ENCODE results near the gene GALNT9.
A peak's percentile ranks its signal among the peaks of the same experiment; 100 is the strongest.
"Not testable (repeated sequence)": the region's sequence is repeated elsewhere in the genome, so short reads cannot be mapped to it uniquely, and the experiment has no call there.

GALNT9 gene

DNA sequence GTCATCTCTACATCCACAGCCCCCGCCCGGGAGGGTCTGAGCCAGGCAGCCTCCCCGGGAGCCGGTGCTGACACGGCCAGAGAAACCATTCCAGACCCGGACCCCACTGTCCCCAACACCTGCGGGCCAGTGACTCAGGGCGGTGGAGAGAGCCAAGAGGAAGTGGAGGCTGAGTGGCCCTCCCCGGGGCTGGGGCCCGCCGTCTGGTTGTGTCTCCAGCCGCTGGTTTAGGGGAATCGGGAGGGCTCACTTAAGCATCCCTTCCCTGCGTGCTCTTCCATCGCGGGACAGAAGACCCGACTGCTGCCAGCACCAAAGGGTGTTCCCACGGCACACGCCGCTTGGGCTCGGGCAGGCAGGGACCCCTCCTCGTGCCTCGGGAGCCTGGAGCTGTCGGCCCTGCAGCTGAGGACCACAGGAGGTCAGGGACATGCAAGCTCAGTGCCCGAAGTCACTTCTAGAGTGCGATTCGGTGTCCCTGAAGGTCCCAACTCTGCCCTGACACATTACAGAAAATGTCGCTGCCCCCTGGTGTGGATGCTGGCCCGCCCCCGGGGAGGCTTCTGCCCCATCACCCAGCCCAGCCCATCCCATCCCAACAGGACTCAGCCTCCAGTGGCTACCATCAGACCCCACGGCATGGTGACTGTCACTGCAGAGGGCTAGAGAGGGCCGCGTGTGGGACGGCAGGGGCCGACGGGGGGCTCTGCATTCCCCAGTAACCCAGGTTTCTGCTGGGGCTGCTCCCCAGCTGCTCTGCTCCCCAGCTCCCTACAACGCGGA, 50.8 kb downstream of the GALNT9 start:
- no peak for DNase-seq

DNA sequence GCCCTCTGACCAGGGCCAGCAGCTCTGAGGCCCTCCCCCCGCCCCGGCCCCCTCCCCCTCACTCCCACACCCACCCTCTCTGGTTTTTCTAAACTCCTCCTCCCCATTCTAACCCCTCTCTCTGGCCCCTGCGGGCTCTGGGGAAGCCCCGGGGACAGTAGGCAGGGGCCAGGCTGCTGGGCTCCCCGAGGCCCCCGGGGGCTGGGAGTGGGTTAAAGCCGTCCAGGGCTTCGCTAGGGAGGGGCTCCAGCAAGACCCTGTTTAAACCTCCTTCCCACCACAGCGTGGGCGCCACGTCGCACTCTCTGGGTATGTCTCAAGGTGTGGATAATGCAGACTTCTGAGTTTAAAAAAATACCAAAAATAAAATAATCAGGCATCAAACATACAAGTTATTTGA, 51.4 kb downstream of the GALNT9 start:
- DNase-seq, result no peak

DNA sequence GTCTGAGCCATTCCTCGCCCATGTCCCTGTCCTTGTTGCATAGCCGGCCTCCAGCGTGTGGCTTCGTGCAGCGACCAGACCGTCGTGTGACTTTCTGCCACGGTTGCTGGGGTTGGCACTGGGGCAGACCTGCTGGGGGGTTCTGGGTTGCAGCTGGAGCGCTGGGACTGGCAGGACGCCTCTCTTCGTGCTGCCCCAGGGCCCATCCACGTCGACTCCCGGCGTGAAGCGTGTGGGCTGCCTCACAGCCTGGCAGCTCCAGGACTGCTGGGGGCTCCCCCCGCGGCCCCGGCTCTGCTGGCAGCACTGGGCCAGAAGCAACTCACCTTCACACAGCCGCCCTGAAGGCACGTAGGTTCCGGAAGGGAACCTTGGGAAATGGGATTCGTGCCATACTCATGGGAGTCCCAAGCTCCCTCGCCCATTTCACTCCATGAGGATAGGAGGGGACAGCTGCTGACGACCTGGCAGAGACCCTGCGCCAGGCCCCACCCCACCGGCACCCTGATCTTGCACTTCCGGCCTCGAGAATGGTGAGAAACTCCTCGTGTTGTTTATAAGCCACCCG, 51.9 kb downstream of the GALNT9 start:
- DNase-seq, result peak; percentile 43

DNA sequence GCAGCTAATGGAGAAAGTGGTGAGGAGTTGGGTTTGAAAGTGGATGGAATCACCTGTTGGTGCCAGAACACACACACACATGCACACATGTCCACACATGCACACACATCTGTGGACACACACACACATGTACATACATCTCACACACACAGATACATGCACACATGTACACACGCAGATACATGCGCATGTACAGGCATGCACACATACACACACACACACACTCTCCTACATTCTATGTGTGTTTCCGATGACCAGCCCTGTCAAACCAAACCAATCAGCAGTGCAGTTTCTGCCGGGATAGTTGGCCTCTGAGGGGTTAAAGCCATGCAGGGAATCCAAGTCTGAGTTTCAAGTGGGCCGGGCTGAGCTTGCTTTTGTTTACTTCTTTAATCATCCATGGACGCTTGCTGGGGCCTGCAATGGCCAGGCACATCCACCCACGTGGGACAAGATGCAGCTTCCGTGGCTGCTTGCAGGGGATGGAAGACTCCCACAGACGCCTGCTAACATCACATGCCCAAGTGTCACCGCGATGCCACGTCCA, 52.5 kb downstream of the GALNT9 start:
- peak; percentile 74 for DNase-seq

DNA sequence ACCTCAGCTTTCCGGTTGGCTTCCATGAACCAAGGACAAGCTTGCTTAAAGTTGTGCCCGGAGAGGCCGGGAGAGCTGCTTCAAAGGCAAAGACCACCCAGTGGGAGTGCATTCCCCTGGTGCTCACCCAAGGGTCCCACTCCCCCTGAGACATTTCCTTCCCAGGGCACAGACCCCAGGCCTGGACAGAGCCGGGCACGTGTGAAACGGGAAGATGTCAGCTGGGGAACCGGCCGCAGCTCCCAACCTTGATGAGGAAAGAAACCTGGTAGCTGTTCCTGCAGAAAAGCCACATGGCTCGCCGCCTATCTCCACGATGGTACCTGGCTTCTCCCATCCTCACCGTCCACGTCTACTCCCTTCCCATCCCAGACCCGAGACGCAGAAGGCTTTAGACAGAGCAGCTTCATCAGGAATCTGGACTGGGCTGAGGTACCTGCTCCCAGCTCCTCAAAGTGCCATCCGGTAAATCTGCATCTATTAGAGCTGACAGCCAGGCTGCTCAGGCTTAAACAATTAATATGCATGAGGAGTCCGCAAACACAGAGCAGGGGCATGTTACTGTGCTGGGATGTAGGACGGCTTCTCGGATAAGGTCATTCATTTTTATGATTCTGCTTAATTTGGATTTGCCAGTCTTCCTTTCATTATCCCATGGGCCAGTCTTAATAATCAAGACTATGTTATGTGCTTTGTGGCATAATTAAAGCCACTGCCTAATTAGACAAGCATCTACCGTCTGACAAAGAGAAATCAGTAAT, 53.1 kb downstream of the GALNT9 start:
- DNase-seq, result no peak

DNA sequence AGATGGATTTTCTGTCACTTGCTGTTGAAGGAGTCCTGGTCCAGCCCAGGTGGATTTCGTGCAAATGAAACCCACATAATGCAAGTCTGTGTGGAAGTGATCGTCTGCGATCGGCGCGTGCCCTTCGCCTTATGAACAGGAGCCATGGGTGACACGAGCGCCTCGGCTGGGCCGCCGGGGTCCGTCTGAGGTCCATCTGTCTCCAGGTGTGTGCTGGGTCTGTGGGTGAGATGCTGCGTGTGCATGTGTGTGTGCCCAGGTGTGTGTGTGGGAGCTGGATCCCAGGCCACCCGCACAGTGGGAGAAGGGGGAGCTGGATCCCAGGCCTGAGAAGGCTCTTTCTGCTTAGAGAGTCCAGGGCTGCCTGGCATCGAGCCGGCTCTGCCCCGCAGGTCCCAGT, 53.8 kb downstream of the GALNT9 start:
- no peak for DNase-seq

DNA sequence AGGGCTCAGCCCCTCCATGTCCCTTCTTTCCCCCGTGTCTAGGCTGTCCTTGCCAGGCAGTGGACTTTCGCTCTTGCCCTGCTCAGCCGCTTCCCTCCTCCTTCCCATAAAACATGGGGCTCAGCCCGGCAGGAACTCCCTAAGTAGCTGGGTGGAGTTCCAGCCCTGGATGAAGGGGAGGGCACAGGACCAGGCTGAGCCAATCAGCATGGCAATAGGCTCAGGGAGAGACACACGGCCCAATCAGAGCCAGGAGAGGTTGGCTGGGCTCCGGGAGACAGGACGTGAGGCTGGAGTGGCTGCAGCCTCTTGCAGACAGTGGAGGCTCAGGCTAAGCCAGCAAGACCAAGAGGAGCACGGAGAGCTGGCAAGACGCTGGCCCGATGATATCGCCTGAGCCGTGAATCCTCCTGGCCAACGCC, 54.3 kb downstream of the GALNT9 start:
- no peak for DNase-seq

DNA sequence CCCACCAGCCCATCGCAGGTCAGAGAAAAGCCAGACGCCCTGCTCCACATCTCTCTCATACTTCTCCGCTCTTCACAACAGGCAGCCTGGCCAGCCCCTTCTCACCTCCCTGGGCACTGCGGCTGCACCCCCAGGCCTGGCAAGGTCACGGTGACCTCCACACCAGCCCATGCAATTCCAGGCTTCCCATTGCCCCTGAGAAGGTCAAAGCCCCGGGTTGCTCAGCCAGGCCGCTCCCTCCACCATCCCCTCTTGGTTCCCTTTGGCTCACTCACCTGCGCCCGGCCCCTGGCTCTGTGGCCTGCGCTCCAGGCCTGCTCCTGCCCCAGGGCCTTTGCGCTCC, 55.4 kb downstream of the GALNT9 start:
- no peak for DNase-seq

DNA sequence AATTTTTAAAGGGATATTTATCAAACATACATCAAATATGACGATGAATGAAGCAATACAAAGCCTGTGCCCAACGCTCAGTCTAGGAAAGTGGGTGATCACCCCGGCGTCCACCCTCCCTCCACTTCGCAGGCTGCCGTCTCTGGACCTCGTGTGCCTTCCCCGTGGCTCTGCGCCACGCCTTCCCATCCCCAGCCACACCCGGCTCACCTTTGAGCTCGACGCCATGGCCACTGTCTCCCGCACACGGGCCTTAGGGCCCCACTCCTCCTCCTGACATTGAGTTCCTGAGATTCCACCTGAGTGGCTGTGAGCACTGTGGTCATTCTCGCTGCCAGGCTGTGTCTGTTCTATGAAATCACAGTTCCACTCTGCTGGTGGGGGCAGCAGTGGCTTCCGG, 56.7 kb downstream of the GALNT9 start:
- no peak for DNase-seq

DNA sequence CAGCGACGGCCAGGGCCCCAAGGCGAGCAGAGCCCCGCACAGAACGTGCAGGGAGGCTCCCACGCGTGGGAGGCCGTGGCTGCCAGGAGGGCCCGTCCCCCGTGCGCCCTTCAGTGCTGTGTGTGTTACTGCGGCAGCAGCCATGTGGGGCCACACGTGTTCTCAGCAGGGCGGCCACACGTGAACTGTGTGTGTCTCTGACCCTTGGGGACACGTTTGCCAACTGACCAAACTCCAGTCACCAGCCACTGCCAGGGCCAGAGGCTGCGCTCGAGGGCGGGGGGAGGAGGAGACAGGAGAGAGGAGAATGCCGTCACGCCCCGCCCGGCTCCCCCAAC, 57.7 kb downstream of the GALNT9 start:
- DNase-seq, result no peak

DNA sequence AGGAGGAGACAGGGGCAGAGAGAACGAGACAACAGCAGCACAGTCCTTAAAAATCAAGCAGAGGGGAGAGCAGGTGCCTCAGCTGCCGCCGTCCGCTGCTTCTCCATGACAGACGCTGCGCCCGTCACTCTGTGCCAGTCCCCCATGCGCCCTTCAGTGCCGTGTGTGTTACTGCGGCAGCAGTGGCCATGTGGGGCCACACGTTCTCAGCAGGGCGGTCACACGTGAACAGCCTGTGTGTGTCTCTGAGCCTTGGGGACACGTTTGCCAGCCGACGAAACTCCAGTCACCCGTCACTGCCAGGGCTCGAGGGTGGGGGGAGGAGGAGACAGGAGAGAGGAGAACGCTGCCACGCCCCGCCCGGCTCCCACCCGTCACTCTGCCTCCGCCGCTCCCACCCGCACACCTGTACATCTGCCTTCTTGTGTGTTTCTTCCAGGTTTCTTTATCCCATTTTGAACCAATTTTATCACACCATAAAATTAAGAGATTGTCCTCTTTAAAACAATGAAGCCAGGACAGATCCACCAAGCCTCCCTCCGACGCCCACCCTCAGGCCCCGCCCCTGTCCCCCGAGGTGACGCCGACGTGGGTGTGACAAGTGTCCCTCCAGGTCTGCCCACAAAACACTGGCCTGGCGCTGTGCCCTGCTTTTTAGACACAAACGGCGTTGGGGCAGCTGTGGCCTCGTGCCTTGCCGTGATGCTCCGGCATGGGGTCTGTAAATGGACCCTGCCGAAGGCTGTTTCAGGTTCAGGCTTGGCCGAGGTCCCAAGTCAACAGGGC, 58.2 kb downstream of the GALNT9 start:
- DNase-seq, result peak; percentile 57

DNA sequence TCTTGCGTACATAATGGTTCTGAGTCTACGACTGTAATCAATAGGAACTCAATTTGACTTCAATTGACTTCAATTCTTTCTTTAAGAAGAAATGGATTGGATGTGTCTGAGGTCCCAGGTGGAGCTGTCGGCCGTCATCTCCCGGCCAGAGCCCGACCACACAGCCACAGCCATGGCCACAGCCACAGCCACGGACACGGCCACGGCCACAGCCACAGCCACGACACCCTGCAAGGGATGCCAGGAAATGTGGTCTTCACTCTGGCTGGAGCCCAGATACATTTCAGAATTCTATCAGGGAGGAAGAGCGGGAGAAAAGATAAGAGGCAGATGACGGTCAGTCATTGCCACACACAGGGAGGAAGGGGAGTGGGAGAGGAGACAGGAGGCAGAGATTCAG, 58.9 kb downstream of the GALNT9 start:
- no peak for DNase-seq

DNA sequence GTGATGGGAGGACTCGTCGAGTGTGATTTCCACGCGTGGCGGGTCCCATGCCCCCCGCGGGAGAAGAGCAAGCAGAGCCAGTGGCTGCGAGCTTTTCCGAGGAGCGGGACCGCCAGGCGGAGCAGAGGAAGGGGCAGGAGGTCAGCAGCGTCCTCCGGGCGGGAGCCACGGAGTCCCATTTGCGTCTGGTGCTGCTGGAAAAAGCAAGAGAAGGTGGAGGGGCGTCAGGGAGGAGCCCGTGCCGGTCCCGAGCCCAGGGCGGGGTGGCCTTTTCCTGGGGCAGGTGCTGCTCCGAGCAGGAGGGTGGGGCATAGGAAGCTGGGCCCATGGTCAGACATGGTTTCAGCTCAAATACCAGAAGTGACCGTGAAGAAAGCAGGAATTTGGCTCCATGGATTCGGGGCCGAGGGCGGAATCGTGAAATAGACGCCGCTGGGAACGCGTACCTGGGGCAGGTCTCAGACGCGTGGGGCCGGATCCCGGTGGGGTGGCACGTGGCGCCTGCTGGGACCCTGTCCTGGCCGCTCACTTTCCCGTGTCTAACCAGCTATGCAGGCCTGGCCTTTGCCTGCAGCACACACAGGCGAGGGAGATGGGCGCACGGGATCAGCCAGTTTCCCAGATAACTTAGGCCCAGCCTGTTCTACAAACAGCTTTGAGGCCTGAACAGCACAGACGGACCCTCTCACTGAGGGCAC, 60.0 kb downstream of the GALNT9 start:
- DNase-seq, result no peak

DNA sequence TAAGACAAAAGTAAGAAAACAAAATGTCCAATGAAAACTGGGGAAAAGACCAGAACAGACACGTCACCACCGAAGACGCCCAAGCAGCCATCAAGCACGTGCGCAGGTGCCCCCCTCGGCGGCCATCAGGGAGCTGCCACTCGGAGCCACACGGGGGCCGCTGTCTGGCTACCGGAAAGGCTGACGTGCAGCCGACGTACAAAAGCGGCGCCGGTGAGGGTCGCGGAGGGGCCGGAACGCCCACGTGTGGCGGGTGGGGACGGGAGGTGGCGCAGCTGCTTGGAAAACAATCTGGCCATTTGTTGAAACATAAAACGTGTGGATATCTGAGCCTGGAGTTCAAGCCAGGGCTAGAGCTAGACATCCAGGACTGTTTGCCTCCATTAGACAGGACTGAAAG, 60.7 kb downstream of the GALNT9 start:
- DNase-seq, result no peak

DNA sequence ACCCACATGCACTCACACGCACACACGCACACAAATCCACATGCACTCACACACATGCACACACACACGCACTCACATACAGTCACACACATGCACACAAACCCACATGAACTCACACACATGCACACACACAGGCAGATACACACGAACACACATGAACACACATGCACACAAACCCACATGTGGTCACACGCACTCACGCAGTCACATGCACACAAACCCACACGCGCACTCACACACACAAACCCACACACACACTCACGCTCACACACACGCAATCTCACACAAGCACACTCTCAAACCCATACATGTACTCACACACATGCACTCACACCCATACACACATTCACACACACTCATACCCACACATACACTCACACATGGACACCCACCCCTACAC, 61.5 kb downstream of the GALNT9 start:
- no peak for DNase-seq

DNA sequence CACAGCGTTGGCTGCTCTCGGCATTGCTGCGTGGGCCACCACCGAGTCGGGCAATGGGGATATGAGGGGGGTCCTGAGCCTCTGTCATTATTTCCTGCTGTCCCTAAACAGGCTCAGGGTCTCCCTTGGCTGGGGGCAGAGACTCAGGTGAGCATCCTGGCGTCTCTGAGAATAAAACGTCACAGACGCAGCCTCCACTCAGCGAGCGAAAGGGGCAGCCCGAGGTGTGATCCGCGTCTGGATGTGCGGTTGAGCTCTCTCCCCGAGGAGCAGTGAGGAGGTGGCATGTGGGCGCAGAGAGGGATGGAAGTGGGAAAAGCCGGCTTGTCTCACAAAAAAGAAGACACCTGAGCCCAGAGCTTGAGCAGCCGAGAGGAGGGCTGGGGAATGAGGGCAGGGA, 62.6 kb downstream of the GALNT9 start:
- no peak for DNase-seq

DNA sequence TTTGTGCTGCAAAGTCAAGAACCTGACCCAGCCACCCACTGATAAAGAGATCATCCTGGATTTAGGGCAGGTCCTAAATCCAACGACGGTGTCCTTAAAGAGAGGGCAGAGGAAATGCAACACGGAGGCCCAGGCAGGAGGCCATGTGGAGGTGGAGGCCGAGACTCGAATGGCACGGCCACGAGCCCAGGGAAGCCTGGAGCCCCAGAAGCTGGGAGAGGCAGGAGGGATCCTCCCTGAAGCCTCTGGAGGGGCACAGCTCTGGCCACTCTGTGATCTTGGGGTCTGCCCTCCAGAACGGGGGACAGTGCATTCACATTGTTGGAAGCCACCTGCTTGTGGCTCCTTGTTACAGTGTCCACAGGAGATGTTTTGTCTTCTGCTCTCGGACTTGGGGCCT, 63.0 kb downstream of the GALNT9 start:
- no peak for DNase-seq

DNA sequence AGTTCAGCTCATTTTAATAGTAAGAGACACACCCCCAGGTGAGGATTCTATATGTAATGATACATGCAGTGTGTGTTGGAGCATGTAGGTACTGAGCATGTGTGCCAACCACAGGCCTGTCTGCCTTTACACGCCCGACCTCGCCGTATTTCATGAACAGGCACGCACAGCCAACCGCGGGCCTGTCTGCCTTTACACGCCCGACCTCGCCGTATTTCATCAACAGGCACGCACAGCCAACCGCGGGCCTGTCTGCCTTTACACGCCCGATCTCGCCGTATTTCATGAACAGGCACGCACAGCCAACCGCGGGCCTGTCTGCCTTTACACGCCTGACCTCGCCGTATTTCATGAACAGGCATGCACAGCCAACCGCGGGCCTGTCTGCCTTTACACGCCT, 63.6 kb downstream of the GALNT9 start:
- DNase-seq, result not testable (repeated sequence)

DNA sequence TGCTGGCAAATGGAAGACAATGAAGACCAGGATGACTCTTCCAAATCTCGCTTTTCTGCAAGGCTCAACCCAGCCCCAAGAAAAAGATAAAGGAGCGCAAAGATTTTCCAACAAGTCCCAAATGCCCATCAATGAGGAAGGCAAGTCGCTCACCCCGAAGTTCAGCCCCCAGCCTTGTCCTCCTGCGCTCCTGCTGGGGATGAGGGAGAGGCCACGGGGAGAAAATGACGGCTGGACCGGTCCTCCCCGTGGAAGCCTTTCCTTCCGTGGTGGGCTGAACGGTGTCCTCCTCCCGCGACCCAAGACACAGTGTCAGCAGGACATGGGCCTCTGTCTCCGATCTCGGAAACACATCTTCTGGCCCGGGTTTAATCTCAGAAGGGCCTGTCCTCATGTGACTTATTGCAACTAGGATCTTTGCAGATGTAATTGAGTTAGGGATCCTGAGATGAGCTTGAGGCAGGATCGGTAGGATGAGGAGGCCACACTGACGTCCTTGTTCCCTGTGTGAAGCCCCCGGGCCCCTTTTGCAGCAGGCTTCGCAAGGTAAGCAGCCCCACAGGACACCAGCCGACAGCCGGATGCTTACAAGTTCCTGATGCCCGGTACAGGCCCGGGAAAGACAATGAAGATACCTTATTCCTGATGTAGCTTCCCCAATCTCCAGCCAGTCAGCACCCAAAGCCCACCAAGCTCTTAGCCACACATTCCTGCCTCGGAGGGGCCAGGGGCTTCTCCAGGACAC, 64.2 kb downstream of the GALNT9 start:
- DNase-seq, result no peak

DNA sequence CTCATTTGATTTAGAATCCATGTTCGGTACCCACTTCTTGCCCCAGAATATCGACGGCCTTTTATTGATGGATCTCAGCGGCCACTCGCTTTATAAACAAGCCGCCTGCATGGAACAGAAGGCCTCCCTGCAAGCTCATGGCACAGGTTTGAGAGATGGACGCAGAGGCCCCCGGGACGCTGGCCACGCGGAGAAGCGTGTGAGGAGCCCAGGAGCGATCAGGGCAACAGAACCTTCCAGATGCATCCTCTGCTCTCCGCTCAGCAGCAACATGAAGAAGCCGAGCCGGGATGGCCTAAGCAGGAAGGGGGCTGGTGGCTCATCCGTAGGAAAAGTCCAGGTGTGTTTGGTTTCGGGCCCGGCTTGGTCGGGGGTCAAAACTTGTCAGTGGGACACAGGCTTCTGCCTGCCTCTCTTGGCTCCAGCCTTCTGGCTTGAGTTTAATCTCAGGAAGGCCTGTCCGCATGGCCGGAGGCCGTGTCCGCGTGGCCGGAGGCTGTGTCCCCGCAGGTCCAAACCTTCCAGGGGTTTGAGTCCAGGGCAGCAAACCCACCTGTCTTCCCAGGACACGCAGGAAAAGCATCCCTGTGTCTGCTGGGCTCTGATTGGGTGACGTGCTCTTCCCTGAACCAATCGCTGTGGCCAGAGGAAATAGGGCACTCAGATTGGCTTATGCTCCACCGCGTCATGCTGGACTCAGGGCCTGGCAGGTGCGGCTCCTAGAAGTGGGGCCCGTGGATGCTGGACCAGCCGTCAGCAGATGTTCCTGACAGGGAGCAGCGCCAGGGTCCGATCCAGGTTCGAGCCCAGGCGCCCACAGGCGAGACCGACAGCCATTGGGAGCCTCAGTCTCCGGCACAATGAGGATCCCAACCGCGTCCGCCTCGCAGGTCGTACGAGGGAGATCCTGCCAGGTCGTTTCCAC, 65.0 kb downstream of the GALNT9 start:
- DNase-seq, result no peak
